ENCODE results near the gene CRTAC1. TPM values are rescaled to one million over a fixed set of nuclear protein-coding genes. Genes with fewer than 3 reads are reported as not detected.

Gene CRTAC1, protein sequence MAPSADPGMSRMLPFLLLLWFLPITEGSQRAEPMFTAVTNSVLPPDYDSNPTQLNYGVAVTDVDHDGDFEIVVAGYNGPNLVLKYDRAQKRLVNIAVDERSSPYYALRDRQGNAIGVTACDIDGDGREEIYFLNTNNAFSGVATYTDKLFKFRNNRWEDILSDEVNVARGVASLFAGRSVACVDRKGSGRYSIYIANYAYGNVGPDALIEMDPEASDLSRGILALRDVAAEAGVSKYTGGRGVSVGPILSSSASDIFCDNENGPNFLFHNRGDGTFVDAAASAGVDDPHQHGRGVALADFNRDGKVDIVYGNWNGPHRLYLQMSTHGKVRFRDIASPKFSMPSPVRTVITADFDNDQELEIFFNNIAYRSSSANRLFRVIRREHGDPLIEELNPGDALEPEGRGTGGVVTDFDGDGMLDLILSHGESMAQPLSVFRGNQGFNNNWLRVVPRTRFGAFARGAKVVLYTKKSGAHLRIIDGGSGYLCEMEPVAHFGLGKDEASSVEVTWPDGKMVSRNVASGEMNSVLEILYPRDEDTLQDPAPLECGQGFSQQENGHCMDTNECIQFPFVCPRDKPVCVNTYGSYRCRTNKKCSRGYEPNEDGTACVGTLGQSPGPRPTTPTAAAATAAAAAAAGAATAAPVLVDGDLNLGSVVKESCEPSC
- total RNA-seq (2014; rRNA removed; shearing (Covaris generic)), result not detected in 2 replicates

DNA sequence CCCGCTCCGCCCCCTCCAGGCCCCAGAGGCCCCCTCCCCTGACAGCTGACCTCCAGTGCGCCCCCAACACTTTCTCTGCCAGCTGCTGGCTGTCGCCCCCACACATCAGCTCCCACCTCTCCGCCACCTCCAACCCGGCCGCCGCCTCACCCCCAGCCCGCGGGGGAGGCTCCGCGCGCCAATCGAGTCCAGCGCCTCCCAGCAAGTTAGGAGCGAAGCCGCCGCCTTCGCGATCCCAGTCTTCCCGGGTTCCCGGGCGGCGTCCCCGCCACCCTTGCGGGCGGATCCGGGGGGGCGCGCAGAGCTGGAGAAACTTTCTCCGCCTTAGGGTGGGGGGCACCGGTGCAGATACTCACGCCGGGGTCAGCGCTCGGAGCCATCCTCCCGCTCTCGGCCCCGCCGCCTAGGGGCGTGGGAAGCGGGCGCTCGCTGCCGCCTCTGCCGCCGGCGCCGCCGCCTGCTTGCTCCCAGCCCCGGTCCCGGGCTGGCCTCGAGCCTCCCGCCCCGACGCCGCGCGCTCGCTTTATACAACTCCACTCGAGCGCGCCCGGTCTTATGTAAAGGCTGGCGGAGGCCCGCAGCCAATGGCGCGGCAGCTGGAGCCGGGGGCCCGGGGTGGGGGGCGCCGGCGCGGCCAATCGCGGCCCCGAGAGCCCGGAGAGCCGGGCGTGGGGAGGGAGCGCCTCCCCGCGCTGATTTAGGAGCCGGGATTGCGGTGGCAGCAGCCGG, at the start of gene CRTAC1:
TSS of gene CRTAC1 (minus strand) at position 529 of the 729 bp plus-strand sequence. CDS start at position 380, 149 bp downstream.

DNA sequence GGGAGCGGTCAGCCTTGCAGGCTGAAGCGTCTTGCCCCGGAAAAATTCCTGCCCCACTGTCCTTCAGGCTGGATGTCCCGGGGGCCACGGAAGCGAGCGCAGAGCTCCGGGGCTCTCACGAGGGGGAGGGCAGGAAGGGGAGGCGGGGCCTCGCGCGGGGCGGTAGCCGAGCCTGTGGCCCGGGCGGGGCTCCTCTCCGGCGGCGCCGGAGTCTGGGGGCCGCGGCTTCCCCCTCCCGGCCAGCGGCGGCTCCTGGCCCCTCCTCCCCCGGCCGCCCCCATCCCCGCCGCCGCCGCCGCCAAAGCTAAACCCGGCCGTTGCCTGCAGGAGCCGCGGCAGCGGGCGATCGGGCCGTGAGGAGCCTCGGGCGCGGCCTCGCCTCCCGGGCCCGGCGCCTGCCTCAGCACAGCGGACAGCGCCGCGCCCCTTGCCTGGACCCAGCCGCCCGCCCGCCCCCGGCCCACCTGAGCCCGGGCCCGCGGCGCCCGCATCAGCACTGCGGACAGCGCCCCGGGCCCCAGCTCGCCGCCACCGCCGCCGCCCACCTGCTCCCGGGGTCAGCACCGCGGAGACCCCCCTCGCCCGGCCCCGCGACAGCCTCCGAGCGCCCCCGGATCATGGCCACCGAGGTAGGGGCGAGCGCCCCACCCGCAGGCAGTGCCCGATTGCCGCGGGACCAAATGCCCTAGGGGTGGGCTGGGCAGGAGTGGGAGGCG, 180.6 kb downstream of the CRTAC1 start, which contains the start of gene GOLGA7B:
TSS of gene GOLGA7B (plus strand) at position 157 of the 716 bp plus-strand sequence. CDS start at position 618, 461 bp downstream.

Small RNA genes lying within 50 kb of the gene (small RNA-seq; reads per million reads assigned to genes)
- not detected for gene AL355301.1

Other genes with a start within 250 kb of the CRTAC1 start
- 3.4 and 3.5 TPM in 2 replicates for gene GOLGA7B, start 180.8 kb downstream of the CRTAC1 start, total RNA-seq (2014; rRNA removed; shearing (Covaris generic))
- 14.9 and 17.5 TPM in 2 replicates for gene R3HCC1L, start 104.0 kb upstream of the CRTAC1 start, total RNA-seq (2014; rRNA removed; shearing (Covaris generic))
- 393 and 394 TPM in 2 replicates for gene LOXL4, start 237.6 kb upstream of the CRTAC1 start, total RNA-seq (2014; rRNA removed; shearing (Covaris generic))

Data from A375 (cell line).